ENCODE data around the gene ALLC.
"Not testable (repeated sequence)": the region's sequence is repeated elsewhere in the genome, so short reads cannot be mapped to it uniquely, and the experiment has no call there.

Gene ALLC

GRCh38 chr2:3656762-3657721 lies 958 bp upstream of the ALLC start:
- no peak for DNase-seq

GRCh38 chr2:3659447-3660432 lies 1.7 kb downstream of the ALLC start:
- DNase-seq = no peak

GRCh38 chr2:3660640-3661039 lies 2.6 kb downstream of the ALLC start:
- DNase-seq = not testable (repeated sequence)

- no peak for DNase-seq
Measured at GRCh38 chr2:3661149-3661660, 3.2 kb downstream of the ALLC start.

DNA sequence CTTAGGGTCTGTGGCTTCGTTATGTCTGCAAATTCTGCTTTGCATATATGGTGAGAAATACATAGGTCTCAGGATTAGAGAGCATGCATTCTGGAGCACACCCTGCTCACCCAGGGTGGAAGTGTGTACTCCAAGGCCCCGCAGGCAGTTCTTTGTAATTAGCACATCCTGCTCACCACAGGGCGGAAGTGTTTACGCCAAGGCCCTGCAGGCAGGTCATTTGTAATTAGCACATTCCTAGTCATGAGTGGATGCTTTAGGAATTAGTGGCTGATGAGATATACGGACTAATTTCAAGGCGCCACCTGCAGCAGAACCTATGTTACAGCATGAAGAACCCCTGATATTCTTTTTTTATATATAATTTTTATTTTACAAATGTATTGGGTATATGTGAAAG lies 4.2 kb downstream of the ALLC start:
- DNase-seq = no peak

DNA sequence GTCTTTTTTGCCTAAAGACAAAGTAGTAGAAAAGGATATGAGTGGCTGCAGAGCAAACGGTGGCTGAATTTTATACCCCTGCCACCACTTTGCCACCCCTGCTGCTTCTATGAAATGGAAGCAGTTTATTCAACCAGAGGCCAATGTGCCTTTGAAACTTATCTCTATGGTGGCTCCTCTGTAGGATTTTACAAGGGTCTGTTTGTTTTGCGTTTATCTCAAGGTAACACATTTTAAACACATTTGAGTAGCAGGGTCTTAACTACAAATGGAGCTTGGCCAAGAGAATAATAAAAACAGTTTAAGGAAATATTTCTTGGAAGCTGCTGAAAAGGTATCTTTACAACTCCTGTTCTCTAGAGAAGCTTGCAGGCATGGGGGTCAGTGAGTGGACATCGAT lies 6.1 kb downstream of the ALLC start:
- DNase-seq = no peak

DNA sequence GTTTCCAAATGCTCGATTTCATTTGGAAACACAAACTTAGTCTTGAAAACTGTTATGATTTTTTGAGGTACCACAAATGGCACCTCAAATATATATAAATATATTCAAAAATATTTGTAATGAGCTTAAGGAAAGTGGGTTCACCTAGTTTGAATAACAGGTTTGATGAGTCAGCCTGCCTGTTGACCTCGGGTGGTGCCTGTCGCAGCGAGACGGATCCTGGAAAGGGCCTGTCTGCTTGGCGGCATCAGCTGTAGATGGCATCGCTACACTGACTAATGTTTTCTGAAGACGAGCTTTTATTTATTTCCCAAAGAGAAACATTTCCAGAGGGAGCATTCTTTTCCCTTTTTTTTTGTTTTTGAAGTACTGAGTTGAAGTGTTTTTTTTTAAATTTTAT lies 6.9 kb downstream of the ALLC start:
- DNase-seq = no peak

- DNase-seq = no peak
Measured at GRCh38 chr2:3665886-3666612, 8.0 kb downstream of the ALLC start.

- no peak for DNase-seq
Measured at GRCh38 chr2:3666613-3666975, 8.6 kb downstream of the ALLC start.

DNA sequence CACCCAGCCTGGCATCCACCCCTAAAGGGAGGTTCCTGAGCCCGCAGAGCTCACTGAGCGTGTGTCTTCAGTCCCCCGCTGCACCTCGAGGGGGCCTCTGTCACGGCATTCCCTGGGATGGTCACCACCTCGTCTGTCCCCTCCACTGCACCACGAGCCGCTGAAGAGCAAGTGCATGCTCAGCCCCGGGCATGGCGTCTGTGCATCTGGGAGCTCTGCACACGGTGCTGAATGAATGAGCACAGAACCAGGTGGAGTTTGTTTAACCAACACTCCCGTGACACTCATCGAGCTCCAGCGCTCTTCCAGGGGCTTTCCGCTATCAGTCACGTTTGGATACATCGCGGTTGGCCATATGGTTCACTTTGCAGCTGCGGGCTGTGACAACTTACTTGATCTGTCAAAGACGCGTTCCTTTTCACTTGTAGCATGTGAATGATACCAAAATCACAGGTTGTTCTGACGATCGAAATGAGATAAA lies 9.2 kb downstream of the ALLC start:
- no peak for DNase-seq

DNA sequence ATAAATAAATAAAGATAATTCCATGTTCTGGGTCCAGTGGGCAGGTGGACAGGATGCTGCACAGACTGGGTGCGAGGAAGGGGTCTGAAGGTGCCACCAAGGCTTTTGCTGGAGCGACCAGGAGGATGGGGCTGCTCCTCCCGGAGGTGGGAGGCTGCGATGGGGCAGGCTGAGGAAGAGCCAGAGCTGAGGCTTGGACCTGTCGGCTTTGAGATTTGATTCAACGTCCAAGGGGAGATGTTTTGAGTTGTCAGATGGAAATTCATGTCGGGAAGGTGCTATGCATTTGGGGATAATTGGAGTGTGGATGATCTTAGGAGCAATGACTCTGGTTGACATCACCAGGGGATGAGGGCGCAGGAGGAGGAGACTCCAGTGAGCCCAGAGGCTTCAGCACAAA lies 11.7 kb downstream of the ALLC start:
- DNase-seq = no peak

DNA sequence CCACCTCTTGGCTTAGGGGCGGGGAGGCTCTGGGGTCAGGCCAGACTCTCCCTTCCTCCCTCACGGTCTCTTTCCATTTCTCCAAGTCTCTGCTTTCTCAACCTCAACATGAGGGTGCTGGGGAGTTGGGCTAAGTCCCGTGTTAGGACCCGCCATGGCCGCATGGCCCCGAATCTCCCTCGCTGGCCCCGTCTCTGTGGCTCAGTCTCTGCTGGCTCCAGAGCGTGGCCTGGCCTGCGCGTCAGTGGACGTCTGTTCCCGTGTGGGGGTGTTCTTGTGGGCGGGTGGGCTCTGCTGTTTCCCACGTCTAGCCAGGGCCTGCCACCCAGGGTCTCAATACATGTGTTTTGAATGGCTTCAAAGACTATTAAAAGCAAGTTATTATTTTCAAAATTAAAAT lies 12.4 kb downstream of the ALLC start:
- no peak for DNase-seq

DNA sequence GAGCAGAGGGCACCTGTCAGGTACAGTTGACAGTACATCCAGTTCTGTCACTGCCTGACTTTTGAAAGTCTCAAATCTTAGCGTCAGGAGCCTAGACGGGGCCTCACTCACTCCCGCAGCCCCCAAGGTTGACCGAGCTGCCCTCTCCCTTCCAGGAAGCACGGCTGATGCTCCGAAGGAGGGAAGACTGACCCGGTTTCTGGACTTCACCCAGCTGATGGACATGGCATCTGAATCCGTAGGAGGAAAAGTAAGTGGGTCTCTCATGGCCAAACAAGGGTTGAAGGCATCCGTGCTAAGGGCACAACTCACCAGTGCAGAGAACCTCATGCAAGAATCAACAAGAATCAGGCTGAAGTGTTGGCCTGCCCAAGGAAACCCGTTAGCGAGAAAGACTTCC lies 12.9 kb downstream of the ALLC start:
- DNase-seq = no peak

GRCh38 chr2:3672861-3673678 lies 15.1 kb downstream of the ALLC start:
- DNase-seq = no peak

GRCh38 chr2:3674066-3674845 lies 16.3 kb downstream of the ALLC start:
- no peak for DNase-seq

DNA sequence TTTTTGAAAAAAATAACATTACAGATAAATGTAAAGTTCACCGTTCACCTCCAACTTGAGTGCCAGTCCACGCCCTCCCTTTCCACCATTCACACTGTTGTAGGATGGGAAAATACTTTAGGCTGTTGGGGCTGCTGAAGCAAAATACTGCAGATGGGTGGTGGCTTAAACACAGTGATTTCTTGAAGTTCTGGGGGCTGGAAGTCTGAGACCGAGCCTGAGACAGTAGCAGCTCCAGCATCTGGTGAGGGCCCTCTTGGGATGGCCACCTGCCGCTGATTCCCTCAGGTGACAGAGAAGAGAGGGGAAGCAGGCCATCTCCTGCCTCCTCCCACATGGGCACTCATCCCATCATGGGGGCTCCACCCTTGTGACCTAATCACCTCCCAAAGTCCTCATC lies 17.7 kb downstream of the ALLC start:
- no peak for DNase-seq

GRCh38 chr2:3677436-3677835 lies 19.4 kb downstream of the ALLC start:
- no peak for DNase-seq

DNA sequence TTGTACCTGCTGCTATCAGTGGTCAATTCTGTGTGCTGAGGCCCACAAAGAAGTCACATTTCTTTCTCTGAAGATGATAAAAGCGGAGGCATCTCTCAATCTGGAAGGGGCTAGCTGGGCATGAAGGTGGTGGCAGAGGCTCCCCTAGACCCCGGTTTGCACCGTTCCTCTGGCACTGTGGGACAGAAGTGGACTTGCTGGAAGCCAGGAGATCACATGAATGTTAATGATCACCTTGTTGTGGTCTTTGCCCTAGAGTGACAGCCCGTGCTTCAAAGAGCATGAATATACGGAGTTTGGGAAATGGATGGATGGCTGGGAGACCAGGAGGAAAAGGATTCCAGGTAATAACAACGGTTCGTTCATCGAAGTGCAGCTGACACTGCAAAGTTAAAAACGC lies 20.2 kb downstream of the ALLC start:
- no peak for DNase-seq

- no peak for DNase-seq
Measured at GRCh38 chr2:3679180-3679579, 21.2 kb downstream of the ALLC start.

- DNase-seq = no peak
Measured at GRCh38 chr2:3679616-3680393, 21.8 kb downstream of the ALLC start.

Measured in suppressor macrophage treated with lipopolysaccharide for 4 hours (primary cell).